HG02623 (cell line): ENCODE data around the gene ARHGDIA.
"Not testable (repeated sequence)": the region's sequence is repeated elsewhere in the genome, so short reads cannot be mapped to it uniquely, and the experiment has no call there.

Experiments used
- ATAC-seq: cut with Tn5 transposase; IDR thresholded peaks from one replicate; pipeline ENCODE4 v1.9.1; 2021; ENCODE audit warnings: moderate library complexity; ENCODE audit not compliant: unreplicated experiment

ARHGDIA gene

GRCh38 chr17:81870981-81871386 is at the start of gene ARHGDIA:
Gene ARHGDIA (minus strand): TSS chr17:81871337. CDS start chr17:81869930, 1,407 bp downstream.
- ATAC-seq: peak; percentile 9

DNA sequence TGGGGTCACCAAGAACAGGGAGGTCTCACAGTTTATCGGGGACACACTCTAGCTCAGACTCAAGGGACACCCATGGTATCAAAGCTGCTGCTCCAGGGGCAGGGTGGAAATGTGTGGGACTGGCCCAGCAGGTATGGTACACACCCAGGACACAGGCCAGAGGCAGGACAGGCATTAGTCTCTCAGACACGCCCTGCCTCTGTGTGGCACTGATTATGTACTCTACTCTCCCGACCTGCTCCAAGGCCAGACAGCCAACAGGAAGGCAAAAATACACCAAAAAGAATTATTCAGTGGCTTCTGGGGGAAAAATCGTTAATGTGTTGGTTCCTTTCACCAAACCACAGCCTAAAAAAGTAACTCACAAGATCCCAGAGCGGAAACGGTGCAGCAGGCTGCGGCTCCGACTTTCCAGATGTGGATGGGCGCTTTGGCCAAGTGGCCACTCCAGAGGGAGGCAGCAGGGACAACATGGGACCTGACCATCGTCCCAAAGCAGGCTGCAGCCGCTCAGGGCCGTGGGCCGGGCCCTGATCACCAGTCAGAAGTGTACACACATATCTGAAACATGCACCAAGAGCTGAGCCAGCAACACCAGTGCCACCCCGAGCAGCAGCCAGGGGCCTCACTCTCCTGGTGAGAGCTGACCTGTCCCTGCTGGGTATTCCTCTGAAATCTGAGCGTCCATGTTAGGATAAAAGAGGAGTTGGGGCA is 47.9 kb upstream of the ARHGDIA start:
- no peak for ATAC-seq

GRCh38 chr17:81918333-81918669 is 47.2 kb upstream of the ARHGDIA start:
- ATAC-seq: not testable (repeated sequence)

DNA sequence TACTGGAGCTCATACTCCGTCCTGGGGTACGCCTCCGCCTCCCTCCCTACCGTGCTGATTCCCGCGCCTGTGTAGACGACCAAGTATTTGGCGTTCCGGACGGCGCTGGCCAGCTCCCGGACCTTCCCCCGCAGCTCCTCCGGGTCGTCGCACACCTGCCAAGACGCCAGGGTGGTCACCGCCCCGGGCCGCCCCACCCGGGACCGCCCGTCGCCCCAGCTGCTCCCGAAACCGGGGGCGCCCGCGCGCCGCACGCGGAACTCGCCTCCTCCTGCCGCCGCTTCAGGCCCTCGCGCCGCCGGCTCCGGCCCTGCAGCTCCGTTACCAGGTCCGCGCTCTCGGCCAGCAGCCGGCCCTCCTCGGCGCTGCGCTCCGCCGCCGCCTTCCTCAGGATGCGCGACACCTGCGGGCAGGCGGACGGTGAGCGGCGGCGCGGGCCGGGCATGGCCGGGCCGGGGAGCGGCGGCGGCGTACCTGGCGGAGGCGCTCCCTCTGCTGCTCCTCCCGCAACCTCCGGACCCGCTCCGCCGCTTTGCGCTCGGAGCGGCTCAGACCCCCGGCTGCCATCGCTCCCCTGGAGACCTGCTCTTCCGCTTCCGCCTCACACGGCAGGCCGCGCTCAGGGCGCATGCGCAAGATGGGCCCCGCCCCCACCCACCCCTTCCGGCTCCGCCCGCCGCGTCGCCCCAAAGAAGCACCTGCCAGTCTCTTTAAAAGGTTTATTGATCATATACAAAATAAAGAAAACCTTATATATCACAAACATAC is 46.6 kb upstream of the ARHGDIA start, which contains the start of gene SIRT7:
TSS of gene SIRT7 (minus strand) at position 612 of the 768 bp plus-strand sequence. CDS start at position 567, 45 bp downstream.
- ATAC-seq: peak; percentile 59

- ATAC-seq: no peak
These were observed 45.3 kb upstream of the ARHGDIA start for GRCh38 chr17:81916234-81917001.

DNA sequence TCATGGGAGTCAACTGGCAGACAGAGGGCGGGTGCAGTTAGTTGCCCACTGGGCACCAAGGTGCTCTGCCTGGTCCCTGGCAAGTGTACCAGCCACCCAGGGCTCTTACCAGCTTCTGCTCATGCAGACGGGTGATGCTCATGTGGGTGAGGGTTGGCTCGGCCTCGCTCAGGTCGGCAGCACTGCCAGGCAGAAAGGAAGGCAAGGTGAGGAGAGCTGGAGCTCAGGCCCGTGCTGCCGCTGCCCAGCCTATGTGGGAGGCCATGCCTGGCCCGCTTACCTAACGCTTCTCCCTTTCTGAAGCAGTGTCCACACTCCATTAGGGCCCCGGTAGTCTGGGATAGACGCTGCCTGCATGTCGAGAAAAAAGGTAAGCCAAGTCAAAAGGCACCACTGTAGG is 44.2 kb upstream of the ARHGDIA start:
- no peak for ATAC-seq

DNA sequence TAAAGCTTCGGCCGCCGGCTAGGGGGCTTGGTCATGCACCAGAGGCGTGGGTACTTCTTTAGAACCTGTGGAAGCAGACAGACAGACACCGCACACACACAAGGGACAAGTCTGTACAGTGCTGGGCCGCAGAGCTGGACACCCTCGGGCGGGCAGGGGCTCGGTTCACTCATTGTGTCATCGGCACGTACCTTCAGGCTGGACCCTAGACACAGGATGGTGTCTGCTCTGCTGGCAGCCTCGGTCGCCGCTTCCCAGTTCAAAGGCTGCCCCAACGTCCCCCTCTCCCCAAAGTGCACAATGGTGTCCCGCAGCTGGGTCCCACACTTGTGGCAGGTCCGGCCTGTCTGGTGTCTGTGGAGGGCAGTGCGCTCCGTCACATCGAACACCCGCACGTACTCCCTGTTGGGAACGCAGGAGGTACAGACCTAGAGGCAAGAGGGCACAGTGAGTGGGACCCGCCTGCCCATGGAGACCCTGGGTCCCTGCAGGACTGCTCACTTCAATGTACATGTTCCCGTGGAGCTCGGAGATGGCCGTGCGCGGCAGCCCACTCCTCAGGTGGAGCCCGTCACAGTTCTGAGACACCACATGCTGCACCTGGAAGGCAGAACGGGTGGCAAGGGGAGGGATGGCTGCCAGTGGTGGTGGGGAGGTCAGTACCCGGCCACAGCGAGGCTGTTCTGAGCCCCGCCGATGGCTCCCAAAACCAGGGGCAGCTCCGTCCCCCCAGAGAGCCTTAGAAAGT is 43.1 kb upstream of the ARHGDIA start:
- no peak for ATAC-seq

GRCh38 chr17:81913394-81914102 is 42.4 kb upstream of the ARHGDIA start:
- ATAC-seq: no peak

DNA sequence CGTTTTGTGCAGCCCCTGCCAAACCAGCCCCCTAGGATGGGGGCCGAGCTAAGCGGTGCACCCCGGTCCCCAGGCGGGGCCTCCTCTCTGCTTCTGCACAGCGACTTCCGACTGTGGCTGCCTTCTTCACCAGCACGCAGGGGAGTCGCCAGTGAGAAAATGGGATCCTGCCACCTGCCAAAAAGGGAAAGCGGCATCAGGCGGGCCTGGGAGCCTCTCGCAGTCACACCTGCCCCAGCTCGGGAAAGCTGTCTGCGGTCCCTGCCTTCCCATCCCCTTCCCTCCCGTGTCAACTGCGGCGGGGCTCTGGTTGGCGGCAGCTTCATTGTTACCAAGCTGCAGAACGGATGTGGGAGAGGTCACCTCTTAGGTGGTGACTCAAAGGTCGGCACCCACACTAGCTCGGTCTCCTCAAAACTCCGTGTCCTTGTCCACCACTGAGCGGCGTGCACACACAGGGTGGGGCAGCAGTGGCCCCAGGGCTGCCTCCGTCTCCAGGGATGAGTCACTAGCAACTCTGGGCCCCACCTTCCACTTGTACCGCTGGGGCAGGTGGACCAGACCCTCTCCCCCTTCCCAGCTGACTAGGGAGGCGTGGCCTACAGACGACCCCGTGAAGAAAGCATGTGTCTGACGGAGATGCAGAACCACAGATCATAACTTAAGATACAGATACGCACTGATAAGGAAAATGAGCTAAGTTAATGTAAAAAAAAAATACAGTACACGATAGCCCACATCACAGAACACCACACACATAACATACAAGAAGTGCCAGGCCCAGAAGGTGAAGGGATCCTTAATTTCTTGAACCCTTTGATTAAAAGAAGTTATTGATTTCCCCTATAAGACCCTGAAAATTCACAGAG is 41.5 kb upstream of the ARHGDIA start:
- no peak for ATAC-seq

GRCh38 chr17:81911969-81912368 is 40.8 kb upstream of the ARHGDIA start:
- ATAC-seq: no peak

- ATAC-seq: peak; percentile 71
These were observed 40.3 kb upstream of the ARHGDIA start, which contains the start of gene PCYT2 for GRCh38 chr17:81911277-81911961. Gene PCYT2 (minus strand): TSS chr17:81911399. CDS start chr17:81911355, 44 bp downstream.

- ATAC-seq: peak; percentile 15
These were observed 39.7 kb upstream of the ARHGDIA start for GRCh38 chr17:81910840-81911276.

GRCh38 chr17:81909966-81910839 is 39.1 kb upstream of the ARHGDIA start:
- no peak for ATAC-seq

- ATAC-seq: no peak
These were observed 38.1 kb upstream of the ARHGDIA start for GRCh38 chr17:81909231-81909630.

DNA sequence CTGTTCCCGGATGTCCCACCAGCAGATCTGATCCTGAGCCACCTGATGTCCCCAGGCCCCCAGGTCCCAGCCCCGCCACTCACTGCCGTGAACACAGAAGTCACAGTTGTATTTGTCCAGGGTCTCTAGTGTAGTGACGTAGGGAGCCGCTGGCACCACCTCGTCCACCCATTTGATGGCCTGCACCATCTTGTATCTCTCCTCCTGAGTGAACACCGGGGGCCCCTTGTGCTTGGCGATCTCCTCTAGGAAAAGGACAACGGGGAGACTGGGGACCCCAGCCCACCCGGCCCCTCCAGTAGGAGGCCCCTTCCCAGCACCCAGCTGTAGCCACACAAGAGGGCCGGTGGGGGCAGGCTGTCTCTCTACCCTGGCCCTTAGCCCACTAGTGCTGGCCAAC is 37.7 kb upstream of the ARHGDIA start:
- ATAC-seq: no peak

- ATAC-seq: no peak
These were observed 36.3 kb upstream of the ARHGDIA start for GRCh38 chr17:81907219-81908145.
